ENCODE data around the gene RTN4RL2.

The RTN4RL2 gene

DNA sequence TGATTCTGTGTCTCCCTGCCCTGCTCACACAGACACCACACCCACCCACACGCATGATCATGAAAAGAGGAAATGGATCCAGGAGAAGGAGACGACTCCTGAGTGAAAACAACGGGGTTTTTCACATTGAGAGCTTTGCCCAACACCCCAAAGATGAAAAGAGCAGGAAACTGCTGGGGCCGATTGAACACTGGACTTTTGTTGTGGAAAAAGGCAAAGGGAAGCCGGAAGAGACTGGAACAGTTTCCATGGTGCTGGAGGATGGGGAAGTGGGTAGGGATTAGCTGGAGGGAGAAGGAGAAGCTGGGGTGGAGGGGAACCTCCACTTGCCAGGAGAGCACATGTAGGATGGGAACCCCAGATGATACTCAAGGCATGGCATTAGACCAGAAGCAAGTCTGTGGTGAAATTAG lies 28.2 kb upstream of the RTN4RL2 start:
- Histone ChIP-seq H3K4me2 (ENCODE audit: low read length) (no peak overlapping the region), H3K27me3 (ENCODE audit: control insufficient read depth, low read length) (no peaks in the 10 kb centered on the region; the same call in 1 of the 2 replicates), H3K9me2 (replicated peaks; ENCODE audit: control insufficient read depth, low read length) (no peaks in the 10 kb centered on the region), H4K20me1 (ENCODE audit: control insufficient read depth, insufficient read depth, low read depth, low read length) (no peaks in the 10 kb centered on the region), H3K27ac (ENCODE audit: low read depth, low read length) (no peak overlapping the region), H3K9me3 (ENCODE audit: control insufficient read depth, insufficient read depth, low read length) (no peaks in the 10 kb centered on the region), H3F3A (ENCODE audit: control insufficient read depth, insufficient read depth) (no peaks in the 10 kb centered on the region), H3K36me3 (ENCODE audit: control insufficient read depth, low read length) (no peaks in the 10 kb centered on the region), H3K4me1 (ENCODE audit: control insufficient read depth, low read length) (peaks cover 6% of the 10 kb centered on the region), H3K79me2 (ENCODE audit: control insufficient read depth, low read length) (no peaks in the 10 kb centered on the region), H3K4me3 (ENCODE audit: low read length) (no peak overlapping the region)
- TF ChIP-seq EZH2phosphoT487 (IDR thresholded peaks at IDR 0.05; ENCODE audit: borderline replicate concordance, low read length) (no peak), CTCF (IDR thresholded peaks at IDR 0.05; ENCODE audit: low read depth, low read length, poor library complexity, severe bottlenecking) (no peak)

GRCh38 chr11:57432714-57433163 lies 27.6 kb upstream of the RTN4RL2 start:
- no peak overlapping the region for H3K4me3 ChIP-seq (ENCODE audit: low read length)
- no peaks in the 10 kb centered on the region for H4K20me1 ChIP-seq (ENCODE audit: control insufficient read depth, insufficient read depth, low read depth, low read length)
- no peaks in the 10 kb centered on the region for H3K79me2 ChIP-seq (ENCODE audit: control insufficient read depth, low read length)
- no peaks in the 10 kb centered on the region for H3F3A ChIP-seq (ENCODE audit: control insufficient read depth, insufficient read depth)
- H3K9me2 ChIP-seq (replicated peaks; ENCODE audit: control insufficient read depth, low read length) = no peaks in the 10 kb centered on the region
- no peaks in the 10 kb centered on the region for H3K9me3 ChIP-seq (ENCODE audit: control insufficient read depth, insufficient read depth, low read length)
- TF ChIP-seq CTCF (IDR thresholded peaks at IDR 0.05; ENCODE audit: low read depth, low read length, poor library complexity, severe bottlenecking) = no peak
- no peak for TF ChIP-seq EZH2phosphoT487 (IDR thresholded peaks at IDR 0.05; ENCODE audit: borderline replicate concordance, low read length)
- H3K27ac ChIP-seq (ENCODE audit: low read depth, low read length) = no peak overlapping the region
- no peak overlapping the region for H3K4me2 ChIP-seq (ENCODE audit: low read length)
- no peaks in the 10 kb centered on the region; the same call in 1 of the 2 replicates for H3K27me3 ChIP-seq (ENCODE audit: control insufficient read depth, low read length)
- H3K4me1 ChIP-seq (ENCODE audit: control insufficient read depth, low read length) = peaks cover under 1% of the 10 kb centered on the region
- no peaks in the 10 kb centered on the region for H3K36me3 ChIP-seq (ENCODE audit: control insufficient read depth, low read length)

- no peak overlapping the region for H3K27ac ChIP-seq (ENCODE audit: low read depth, low read length)
- no peaks in the 10 kb centered on the region for H3K36me3 ChIP-seq (ENCODE audit: control insufficient read depth, low read length)
- H3K79me2 ChIP-seq (ENCODE audit: control insufficient read depth, low read length) = no peaks in the 10 kb centered on the region
- H3K4me3 ChIP-seq (ENCODE audit: low read length) = no peak overlapping the region
- H4K20me1 ChIP-seq (ENCODE audit: control insufficient read depth, insufficient read depth, low read depth, low read length) = no peaks in the 10 kb centered on the region
- no peak for TF ChIP-seq CTCF (IDR thresholded peaks at IDR 0.05; ENCODE audit: low read depth, low read length, poor library complexity, severe bottlenecking)
- TF ChIP-seq EZH2phosphoT487 (IDR thresholded peaks at IDR 0.05; ENCODE audit: borderline replicate concordance, low read length) = no peak
- no peaks in the 10 kb centered on the region for H3K9me3 ChIP-seq (ENCODE audit: control insufficient read depth, insufficient read depth, low read length)
- H3K9me2 ChIP-seq (replicated peaks; ENCODE audit: control insufficient read depth, low read length) = no peaks in the 10 kb centered on the region
- H3K4me1 ChIP-seq (ENCODE audit: control insufficient read depth, low read length) = no peaks in the 10 kb centered on the region
- H3K4me2 ChIP-seq (ENCODE audit: low read length) = no peak overlapping the region
- no peaks in the 10 kb centered on the region for H3F3A ChIP-seq (ENCODE audit: control insufficient read depth, insufficient read depth)
- H3K27me3 ChIP-seq (ENCODE audit: control insufficient read depth, low read length) = no peaks in the 10 kb centered on the region; the same call in 1 of the 2 replicates
Measured at GRCh38 chr11:57434640-57435546, 25.4 kb upstream of the RTN4RL2 start.

Data from DOHH2 (cell line).